Measurements from ENCODE around the gene NDUFV3.

GRCh38 chr21:42887326-42887725 lies 5.8 kb upstream of the NDUFV3 start:
- TF ChIP-seq EZH2 (IDR thresholded peaks at IDR 0.05) (no peak), POLR2AphosphoS5 (IDR thresholded peaks at IDR 0.05; ENCODE audit: borderline replicate concordance, low read depth, low read length) (no peak), FOXP2 (optimal IDR thresholded peaks at IDR 0.05; ENCODE audit: control extremely low read depth, extremely low read length, insufficient read depth) (no peak)

Data from SK-N-MC (cell line).